IgD-negative memory B cell (primary cell): ENCODE data around the gene QRFPR. TPM values are rescaled to one million over a fixed set of nuclear protein-coding genes. Genes with fewer than 3 reads are reported as not detected.
"Not testable (repeated sequence)": the region's sequence is repeated elsewhere in the genome, so short reads cannot be mapped to it uniquely, and the experiment has no call there.

Experiments used
- H3K27ac Mint-ChIP-seq, 3 donors: one replicate each; pipeline ENCODE4 v1.8.0; 2020 to 2022; ENCODE audit warnings: mild to moderate bottlenecking in 3 of 3, mixed read lengths in 3 of 3, moderate library complexity in 1 of 3
- H3K27me3 Mint-ChIP-seq: one replicate; pipeline ENCODE4 v1.8.0; 2021; ENCODE audit warnings: mixed read lengths
- H3K36me3 Mint-ChIP-seq: one replicate; pipeline ENCODE4 v1.8.0; 2020; ENCODE audit warnings: mild to moderate bottlenecking, mixed read lengths
- H3K4me1 Mint-ChIP-seq, 3 donors: one replicate each; pipeline ENCODE4 v1.8.0; 2020 to 2022; ENCODE audit warnings: mixed read lengths in 3 of 3, mild to moderate bottlenecking in 1 of 3
- H3K4me3 Mint-ChIP-seq, 4 donors: one replicate each; pipeline ENCODE4 v1.8.0; 2020 to 2022; ENCODE audit warnings: mild to moderate bottlenecking in 4 of 4, mixed read lengths in 4 of 4, moderate library complexity in 3 of 4
- H3K9me3 Mint-ChIP-seq, 3 donors: one replicate each; pipeline ENCODE4 v1.8.0; 2020 to 2021; ENCODE audit warnings: mixed read lengths in 3 of 3, mild to moderate bottlenecking in 1 of 3
- polyA plus RNA-seq: library from polyadenylated mRNA; unstranded; fragments of 300-500 nt; fragmentation: Illumina TruSeq; gene quantifications from one replicate; pipeline ENCODE4 v1.2.3, GENCODE V29; 2021

QRFPR gene
- not detected for polyA plus RNA-seq

DNA sequence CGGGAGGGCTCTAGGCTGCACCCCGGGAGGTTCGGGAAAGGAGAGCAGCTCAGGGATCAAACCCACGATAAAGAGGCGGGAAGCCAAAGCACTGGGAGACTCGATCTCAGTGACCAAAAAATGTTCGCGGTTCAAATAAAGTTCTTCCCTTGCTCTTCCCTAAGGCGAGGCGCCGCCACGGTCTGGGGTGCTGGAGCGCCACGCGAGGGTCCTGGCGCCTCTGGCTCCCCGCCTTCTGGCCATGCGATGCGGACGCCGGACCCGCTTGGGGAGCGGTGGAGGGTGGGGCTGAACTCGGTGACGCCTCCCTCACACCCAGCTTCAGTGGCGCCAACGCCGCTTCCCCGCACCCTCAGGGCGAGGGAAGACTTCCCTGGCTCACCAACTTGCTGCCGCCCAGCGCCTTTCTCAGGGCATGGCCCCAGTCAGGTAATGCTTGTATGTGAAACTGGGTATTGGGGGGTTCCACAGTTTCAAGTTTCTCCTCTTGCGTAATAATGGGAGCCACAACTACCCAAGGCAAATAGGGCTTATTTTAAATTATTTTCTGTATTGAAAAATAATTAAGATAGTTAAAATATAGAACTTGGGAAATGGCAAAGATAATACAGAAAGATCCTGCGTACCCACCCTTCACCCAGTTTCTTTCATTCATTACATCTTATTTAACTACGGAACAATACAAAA lies at the start of gene QRFPR:
Gene QRFPR, minus strand, starts transcription at position 243 of the 687 bp plus-strand sequence. CDS start 371 bp downstream, outside the sequence.
- peaks cover 0 to 2% (median 0%) of the 10 kb centered on the region in 3 donors for H3K9me3 Mint-ChIP-seq

DNA sequence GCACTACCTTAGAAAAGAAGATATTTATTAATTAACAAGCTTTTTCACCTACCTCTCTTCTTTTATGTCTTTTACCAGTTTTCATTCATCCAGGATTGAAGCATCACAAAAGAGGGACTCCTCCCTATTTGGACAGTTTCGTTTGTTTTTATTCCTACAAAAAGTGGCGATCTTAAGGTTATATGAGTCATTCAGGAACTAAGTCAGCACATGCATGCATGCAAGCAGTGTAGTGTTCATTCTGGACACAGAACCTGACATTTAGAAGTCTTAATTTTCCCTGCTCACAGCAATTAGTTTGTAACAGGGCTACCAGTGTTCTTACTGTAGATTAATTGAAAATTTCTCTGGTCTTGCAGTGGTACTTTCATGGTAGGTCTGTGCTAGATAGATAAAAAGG lies 47.9 kb upstream of the QRFPR start:
- Mint-ChIP-seq H3K27ac (no peak overlapping the region), H3K9me3 (peaks cover 0 to 10% (median 2%) of the 10 kb centered on the region in 3 donors), H3K27me3 (peaks cover 2% of the 10 kb centered on the region), H3K4me1 (no peaks in the 10 kb centered on the region), H3K36me3 (no peaks in the 10 kb centered on the region), H3K4me3 (no peak overlapping the region)

More for the DNA sequence above, at the start of gene QRFPR:
- H3K27ac Mint-ChIP-seq = no peak within 1 kb of the TSS
- peaks cover 40% of the 10 kb centered on the region for H3K27me3 Mint-ChIP-seq
- no peaks in the 10 kb centered on the region for H3K36me3 Mint-ChIP-seq
- peaks cover 0 to 7% (median 0%) of the 10 kb centered on the region in 3 donors for H3K4me1 Mint-ChIP-seq
- peak within 1 kb of the TSS in 2 of 4 donors; percentile 30 to 84 for H3K4me3 Mint-ChIP-seq

DNA sequence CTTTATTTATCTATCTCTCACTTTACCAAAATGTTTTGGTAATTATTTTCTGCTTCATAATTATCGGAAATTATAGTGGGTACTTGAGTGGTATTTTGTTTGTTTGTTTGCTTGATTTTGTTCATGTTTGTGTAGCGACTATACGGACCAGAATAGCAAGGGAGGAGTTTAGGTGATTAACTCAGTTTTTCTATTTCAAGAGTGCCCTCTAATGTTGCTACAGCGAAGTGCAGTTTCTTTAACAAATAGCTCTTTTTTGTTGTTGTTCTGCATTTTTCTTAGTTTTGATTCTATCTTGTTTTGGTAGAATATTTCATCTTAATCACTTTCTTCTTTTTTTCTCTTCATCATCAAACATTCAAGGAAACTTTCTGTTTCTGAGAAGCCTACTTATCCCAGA lies 40.8 kb upstream of the QRFPR start:
- H3K4me1 Mint-ChIP-seq = no peaks in the 10 kb centered on the region
- H3K27ac Mint-ChIP-seq = no peak overlapping the region
- no peak overlapping the region for H3K4me3 Mint-ChIP-seq
- H3K36me3 Mint-ChIP-seq = no peaks in the 10 kb centered on the region
- H3K27me3 Mint-ChIP-seq = peaks cover 3% of the 10 kb centered on the region
- peaks cover 0 to 4% (median 3%) of the 10 kb centered on the region in 3 donors for H3K9me3 Mint-ChIP-seq

DNA sequence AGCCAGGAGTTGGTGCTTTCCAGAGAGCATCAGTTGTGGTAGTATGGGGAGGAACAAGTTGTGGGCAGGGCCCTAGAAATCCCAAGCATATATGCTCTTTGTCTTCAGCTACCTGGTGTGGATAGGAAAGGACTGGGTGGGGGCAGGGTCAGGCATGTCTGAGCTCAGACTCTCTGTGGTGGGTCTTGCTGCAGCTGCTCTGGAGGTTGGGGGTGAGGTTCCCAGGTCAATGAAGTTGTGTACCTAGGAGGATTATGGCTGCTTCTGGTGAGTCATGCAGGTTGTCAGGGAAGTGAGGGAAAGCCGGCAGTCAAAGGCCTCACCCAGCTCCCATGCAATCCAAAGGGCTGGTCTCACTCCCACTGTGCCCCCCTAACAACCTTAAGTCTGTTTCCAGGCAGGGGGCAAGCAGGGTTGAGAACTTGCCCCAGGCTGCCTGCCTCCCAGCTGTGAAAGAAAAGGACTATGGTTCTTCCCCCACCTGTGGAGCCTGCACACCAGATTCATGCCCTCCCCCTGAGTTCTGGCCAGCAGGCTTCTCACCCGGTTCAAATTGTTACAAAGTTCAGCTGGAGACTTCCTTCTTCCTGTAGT lies 30.4 kb upstream of the QRFPR start:
- H3K4me1 Mint-ChIP-seq = no peaks in the 10 kb centered on the region
- no peak overlapping the region for H3K27ac Mint-ChIP-seq
- H3K9me3 Mint-ChIP-seq = peaks cover 2 to 8% (median 7%) of the 10 kb centered on the region in 3 donors
- H3K27me3 Mint-ChIP-seq = no peaks in the 10 kb centered on the region
- no peak overlapping the region for H3K4me3 Mint-ChIP-seq
- H3K36me3 Mint-ChIP-seq = no peaks in the 10 kb centered on the region

DNA sequence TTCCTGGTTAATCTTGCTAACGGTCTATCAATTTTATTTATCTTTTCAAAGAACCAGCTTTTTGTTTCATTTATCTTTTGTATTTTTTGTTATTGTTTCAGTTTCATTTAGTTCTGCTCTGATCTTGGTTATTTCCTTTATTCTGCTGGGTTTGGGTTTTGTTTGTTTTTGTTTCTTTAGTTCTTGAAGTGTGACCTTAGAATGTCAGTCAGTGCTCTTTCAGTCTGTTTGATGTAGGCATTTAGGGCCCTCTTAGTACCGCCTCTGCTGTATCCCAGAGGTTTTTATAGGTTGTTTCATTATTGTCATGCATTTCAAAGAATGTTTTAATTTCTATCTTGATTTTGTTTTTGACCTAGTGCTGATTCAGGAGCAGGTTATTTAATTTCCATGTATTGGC lies 27.7 kb upstream of the QRFPR start:
- not testable (repeated sequence) for H3K36me3 Mint-ChIP-seq, H3K9me3 Mint-ChIP-seq, H3K27ac Mint-ChIP-seq, H3K27me3 Mint-ChIP-seq, H3K4me1 Mint-ChIP-seq, H3K4me3 Mint-ChIP-seq

DNA sequence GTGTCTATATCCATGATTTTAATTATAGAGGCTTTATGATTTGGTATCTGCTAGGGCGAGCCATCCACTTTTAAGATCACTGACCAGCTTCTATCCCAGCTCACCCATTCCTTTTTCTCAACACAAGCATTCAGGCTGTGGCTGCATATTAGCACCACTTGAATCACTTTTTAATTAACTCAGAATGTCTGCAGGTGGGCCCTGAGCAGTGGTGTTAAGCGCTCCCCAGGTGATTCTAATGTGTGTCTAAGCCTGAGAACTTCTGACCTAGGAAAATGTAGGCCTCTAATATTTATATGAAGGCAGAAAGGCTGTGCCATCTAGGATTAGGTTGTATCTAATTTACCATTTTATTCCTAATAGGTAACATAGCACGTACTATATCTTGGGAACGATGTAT lies 19.8 kb upstream of the QRFPR start:
- no peak overlapping the region for H3K27ac Mint-ChIP-seq
- H3K27me3 Mint-ChIP-seq = no peaks in the 10 kb centered on the region
- no peaks in the 10 kb centered on the region for H3K36me3 Mint-ChIP-seq
- no peak overlapping the region for H3K4me3 Mint-ChIP-seq
- H3K4me1 Mint-ChIP-seq = no peaks in the 10 kb centered on the region
- H3K9me3 Mint-ChIP-seq = no peaks in the 10 kb centered on the region

DNA sequence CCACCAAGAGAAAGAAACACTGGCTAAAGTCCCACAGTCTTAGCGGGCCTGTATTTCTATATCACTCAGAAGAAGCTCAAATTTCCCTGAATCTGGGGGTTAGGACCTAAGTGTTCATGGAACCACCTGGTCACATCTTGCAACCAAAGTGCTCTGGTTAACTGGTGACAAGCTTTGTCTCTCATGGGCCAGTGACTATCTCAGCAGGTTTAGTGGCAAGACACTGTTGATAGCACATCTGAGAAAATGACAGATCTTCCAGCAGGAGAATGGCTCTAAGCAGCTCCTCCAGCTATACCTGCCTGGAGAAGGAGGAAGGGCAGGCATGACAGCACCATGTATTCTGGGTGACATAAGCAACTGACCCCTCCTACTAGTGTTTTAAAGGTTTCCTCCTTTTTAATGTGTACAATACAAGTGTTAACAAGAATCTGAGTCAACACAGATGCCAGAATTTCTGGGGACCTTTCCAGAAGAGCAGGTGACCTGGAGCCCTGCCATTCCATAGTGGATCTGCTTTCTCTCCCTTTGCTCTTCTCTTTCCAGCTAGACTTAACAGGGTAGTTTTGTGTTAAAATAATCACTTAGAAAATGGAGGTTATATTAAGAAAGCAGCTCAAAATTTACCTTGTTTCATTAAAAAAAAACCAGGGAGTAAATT lies 17.3 kb upstream of the QRFPR start:
- H3K4me1 Mint-ChIP-seq = no peaks in the 10 kb centered on the region
- no peak overlapping the region for H3K27ac Mint-ChIP-seq
- no peaks in the 10 kb centered on the region for H3K36me3 Mint-ChIP-seq
- no peaks in the 10 kb centered on the region for H3K27me3 Mint-ChIP-seq
- H3K9me3 Mint-ChIP-seq = no peaks in the 10 kb centered on the region
- no peak overlapping the region for H3K4me3 Mint-ChIP-seq

DNA sequence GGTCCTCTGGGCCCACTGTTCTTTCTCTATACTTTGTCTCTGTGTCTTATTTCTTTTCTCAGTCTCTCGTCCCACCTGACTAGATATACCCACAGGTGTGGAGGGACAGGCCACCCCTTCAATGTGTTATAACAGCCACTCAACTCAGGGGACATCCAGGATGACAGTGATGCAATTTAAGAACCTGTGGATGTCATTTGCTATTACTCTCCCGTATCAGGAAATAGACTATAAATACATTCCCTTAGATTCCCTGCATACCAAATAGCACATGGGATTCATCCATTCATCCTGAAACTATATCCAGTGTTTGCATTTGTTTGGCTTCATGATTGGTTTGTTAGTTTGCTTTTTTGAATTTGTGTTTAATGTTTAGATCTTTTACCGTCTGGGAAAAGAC lies 16.6 kb upstream of the QRFPR start:
- Mint-ChIP-seq H3K9me3 (no peaks in the 10 kb centered on the region), H3K4me3 (no peak overlapping the region), H3K4me1 (no peaks in the 10 kb centered on the region), H3K27ac (no peak overlapping the region), H3K27me3 (no peaks in the 10 kb centered on the region), H3K36me3 (no peaks in the 10 kb centered on the region)

DNA sequence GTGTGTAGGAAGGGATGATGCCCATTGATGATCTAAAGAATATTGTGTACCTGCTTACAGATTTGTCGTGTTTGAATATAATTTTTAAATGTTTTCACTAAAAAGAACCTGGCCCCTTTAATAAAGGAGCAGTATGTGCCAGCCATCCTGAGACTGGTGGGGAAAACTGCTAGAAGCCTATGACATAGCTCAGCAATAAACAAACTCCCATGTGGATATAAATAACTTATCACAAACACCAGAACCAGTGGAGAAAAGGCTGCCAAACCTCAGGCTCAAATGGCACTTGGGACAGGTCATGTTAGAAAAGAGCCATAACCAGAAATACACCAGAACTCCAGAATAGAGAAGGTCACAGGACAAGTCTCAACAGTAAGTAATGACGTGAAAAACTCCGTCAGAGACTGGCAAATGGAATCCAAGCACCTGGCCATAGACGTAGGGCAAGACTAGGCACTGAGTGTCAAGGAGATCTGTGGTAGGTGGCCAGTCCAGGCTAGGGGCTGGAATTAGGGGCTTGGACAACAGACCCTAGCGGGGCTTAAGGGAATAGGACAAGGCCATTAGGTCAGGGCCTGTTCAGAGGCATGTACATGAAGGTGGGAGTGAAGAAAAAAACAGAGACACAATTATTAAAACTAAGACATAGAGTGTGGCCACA lies 11.7 kb upstream of the QRFPR start:
- Mint-ChIP-seq H3K27me3 (peaks cover 4% of the 10 kb centered on the region), H3K27ac (no peak overlapping the region), H3K9me3 (peaks cover 0 to 2% (median 1%) of the 10 kb centered on the region in 3 donors), H3K4me1 (no peaks in the 10 kb centered on the region), H3K36me3 (no peaks in the 10 kb centered on the region), H3K4me3 (no peak overlapping the region)

DNA sequence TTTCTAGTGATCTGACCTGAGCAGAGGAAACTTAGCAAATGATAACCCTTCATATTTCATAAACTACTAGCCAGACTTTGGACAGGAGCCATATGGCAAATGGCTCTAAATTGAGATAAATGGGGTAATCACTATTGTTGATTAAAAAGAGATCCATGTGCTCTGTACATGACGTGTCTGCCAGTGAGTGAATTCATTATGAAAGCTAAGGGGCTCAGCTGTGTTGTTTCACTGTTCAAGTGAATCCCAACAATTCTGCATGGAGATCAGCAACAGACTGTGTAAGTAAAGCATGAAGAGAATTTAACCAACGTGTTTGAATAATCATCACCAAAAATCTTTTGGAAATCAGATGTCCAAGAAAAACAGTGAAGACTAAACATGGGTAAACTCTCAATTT lies 9.5 kb upstream of the QRFPR start:
- Mint-ChIP-seq H3K36me3 (no peaks in the 10 kb centered on the region), H3K9me3 (peaks cover 0 to 2% (median 1%) of the 10 kb centered on the region in 3 donors), H3K27ac (no peak overlapping the region), H3K4me3 (no peak overlapping the region), H3K4me1 (no peaks in the 10 kb centered on the region), H3K27me3 (peaks cover 10% of the 10 kb centered on the region)

DNA sequence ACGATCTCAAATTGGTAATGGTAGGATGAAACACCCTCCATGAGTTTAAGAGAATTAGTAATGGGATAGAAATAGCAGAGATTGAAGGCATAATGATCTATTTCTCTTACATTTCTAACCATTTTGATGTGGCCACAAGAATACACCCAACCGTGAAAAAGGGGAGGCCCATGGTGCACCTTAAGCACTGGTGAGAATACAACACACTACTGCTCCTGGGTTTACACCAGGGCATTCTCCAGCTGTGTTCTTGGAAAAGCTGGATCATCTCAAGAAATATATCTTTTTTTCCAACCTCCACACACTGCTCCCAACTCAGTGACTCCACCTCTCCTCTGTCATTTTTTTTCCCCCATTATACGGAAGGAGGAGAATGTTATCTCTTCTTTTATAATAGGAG lies 1.5 kb downstream of the QRFPR start:
- Mint-ChIP-seq H3K4me3 (no peak overlapping the region), H3K27me3 (peaks cover 28% of the 10 kb centered on the region), H3K9me3 (peaks cover 0 to 2% (median 0%) of the 10 kb centered on the region in 3 donors)

DNA sequence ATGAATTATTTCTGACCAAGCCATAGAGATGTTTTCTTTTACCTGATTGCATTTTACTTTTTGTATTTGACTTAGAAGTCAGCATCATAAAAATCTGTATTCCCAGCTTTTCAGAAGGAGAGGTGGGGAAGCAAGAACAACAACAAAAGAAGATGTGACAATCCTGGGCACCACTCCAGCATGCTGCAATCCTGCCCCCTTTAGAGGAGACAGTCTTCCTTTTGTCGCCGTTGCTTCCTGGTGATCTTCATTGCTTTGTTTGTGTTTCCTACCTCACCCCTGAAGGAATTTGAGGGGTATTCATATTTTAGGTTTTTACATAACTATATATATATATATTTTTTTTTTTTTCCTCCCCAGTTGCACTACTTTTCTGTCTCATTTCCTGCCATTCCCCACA lies 3.7 kb downstream of the QRFPR start:
- peaks cover 0 to 2% (median 0%) of the 10 kb centered on the region in 3 donors for H3K9me3 Mint-ChIP-seq
- peaks cover 0 to 7% (median 0%) of the 10 kb centered on the region in 3 donors for H3K4me1 Mint-ChIP-seq
- peaks cover 24% of the 10 kb centered on the region for H3K27me3 Mint-ChIP-seq
- H3K27ac Mint-ChIP-seq = no peak overlapping the region
- H3K4me3 Mint-ChIP-seq = no peak overlapping the region
- H3K36me3 Mint-ChIP-seq = no peaks in the 10 kb centered on the region

More for the DNA sequence above, 1.5 kb downstream of the QRFPR start:
- no peak overlapping the region for H3K27ac Mint-ChIP-seq
- peaks cover 0 to 7% (median 0%) of the 10 kb centered on the region in 3 donors for H3K4me1 Mint-ChIP-seq
- H3K36me3 Mint-ChIP-seq = no peaks in the 10 kb centered on the region

DNA sequence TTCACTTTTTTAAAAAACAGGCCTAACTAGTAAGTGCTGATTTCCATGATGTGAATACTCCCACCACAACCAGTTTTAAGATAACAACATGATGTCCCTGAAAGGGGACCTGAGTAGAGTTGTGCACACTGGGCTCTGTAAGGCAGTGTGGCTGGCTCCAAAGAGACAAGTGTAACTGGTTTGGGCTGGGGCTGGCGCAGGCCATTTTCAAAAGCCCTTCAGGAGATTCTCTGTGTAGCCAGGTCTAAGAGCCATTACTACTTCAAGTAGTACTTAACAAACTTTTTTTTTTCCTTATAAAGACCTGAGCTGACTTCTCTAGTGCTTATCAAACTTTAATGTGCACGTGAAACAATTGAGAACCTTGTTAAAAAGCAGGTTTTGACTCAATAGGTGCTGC lies 4.3 kb downstream of the QRFPR start:
- H3K4me1 Mint-ChIP-seq = peaks cover 0 to 7% (median 0%) of the 10 kb centered on the region in 3 donors
- peaks cover 24% of the 10 kb centered on the region for H3K27me3 Mint-ChIP-seq
- no peaks in the 10 kb centered on the region for H3K36me3 Mint-ChIP-seq
- H3K9me3 Mint-ChIP-seq = peaks cover 0 to 2% (median 0%) of the 10 kb centered on the region in 3 donors
- H3K4me3 Mint-ChIP-seq = no peak overlapping the region
- no peak overlapping the region for H3K27ac Mint-ChIP-seq

DNA sequence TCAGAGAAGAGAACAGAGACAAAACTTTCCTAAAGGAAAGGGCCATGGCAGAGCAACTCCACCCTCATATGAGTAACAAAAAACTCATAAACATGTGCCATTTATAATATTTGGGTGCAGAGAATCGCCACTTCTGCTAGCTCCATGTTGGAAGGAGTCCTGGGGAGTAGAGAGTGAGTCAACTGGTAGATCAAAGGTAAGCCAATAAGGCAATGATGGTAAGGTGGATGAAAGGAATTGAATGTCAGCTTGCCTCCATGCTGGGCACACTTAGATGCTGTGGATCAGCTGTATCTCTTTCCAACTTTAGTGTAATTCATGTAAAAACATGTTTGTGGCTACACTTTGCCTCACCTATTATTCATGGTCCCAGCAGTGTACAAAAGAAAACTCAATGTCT lies 4.7 kb downstream of the QRFPR start:
- H3K27me3 Mint-ChIP-seq = peaks cover 21% of the 10 kb centered on the region
- H3K9me3 Mint-ChIP-seq = no peaks in the 10 kb centered on the region
- no peaks in the 10 kb centered on the region for H3K36me3 Mint-ChIP-seq
- H3K27ac Mint-ChIP-seq = no peak overlapping the region
- H3K4me1 Mint-ChIP-seq = peaks cover 0 to 7% (median 0%) of the 10 kb centered on the region in 3 donors
- H3K4me3 Mint-ChIP-seq = no peak overlapping the region

DNA sequence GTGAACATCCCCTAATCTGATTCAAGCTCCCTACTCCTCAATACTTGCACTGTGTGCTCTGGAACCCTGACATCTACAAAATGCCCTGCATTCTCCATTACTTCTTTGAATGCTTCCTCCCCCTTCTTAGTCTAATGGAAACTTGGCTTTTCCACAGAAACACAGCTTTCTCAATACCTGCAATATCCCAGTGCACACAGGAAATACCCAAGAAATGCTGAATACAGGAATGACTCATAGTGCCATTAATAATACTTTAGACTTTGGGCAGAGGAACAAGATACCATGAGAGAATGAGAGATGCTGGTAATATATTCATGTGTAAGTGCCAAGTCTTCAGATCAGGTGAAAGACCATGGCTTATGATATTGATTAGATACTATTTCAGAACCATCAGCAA lies 5.6 kb downstream of the QRFPR start:
- Mint-ChIP-seq H3K27ac (no peak overlapping the region), H3K9me3 (no peaks in the 10 kb centered on the region), H3K4me1 (peaks cover 0 to 6% (median 0%) of the 10 kb centered on the region in 3 donors), H3K36me3 (no peaks in the 10 kb centered on the region), H3K4me3 (no peak overlapping the region), H3K27me3 (peaks cover 17% of the 10 kb centered on the region)
